T-helper 2 cell (primary cell): ENCODE data around the gene GAPVD1.
"Not testable (repeated sequence)": the region's sequence is repeated elsewhere in the genome, so short reads cannot be mapped to it uniquely, and the experiment has no call there.

Source experiments
- DNase-seq, 5 experiments: peaks; one replicate each; pipeline versions ENCODE4 v3.0.0 to v3.0.0-alpha.2; 2012 to 2022

GAPVD1 gene

GRCh38 chr9:125374443-125375309 lies 113.0 kb downstream of the GAPVD1 start:
- peak in 4 of 5 experiments; percentile 22 to 80 (median 39) for DNase-seq

- no peak for DNase-seq
Observed at GRCh38 chr9:125375820-125376219, 114.2 kb downstream of the GAPVD1 start.

DNA sequence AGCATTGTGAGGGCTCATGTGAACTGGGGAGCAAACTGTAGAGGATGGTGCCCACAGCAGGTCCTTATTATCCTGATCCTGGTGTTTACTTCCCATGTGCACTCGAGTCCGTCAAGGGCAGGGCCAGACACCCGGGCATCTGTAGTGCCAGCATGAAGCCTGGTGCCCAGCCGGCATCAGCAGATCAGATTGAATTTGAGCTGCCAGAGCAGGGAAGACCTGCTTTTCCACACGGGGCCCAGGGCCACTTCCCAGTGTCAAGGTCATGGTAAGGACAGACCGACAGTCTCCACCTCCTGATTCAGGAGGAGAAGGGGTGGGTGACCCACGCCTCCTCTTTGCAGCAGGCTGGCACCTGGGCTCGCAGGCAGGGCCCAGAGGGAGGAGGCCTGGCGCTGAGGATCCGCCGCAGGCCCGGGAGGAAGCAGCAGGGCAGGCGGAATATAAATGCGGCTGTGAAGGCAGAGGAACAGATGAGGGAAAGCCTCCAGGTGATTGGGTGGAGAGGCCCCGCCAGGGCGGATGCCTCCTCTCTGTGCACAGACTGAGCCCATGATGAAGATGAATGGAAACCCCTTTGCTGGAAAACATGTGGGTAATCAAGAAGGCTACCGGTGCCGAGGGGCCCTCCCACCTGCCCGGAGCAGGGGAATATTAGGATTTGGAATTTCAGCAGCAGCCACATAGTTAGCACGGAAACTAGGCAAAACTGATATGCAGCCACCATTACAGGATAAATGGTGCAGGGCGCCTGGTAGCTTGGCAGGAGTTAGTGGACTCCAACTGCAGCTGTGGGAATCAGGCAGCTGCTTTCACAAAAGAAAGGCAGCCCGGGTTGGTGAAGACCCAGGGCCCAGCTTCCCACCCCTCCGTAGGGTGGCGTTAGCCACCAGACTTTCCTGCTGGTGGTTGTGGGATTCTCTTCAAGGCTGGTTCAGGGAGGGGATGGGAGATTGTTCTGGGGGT lies 114.9 kb downstream of the GAPVD1 start:
- DNase-seq, result no peak

- no peak for DNase-seq
Observed at GRCh38 chr9:125377584-125378250, 116.1 kb downstream of the GAPVD1 start.

GRCh38 chr9:125378778-125379177 lies 117.2 kb downstream of the GAPVD1 start:
- no peak for DNase-seq

DNA sequence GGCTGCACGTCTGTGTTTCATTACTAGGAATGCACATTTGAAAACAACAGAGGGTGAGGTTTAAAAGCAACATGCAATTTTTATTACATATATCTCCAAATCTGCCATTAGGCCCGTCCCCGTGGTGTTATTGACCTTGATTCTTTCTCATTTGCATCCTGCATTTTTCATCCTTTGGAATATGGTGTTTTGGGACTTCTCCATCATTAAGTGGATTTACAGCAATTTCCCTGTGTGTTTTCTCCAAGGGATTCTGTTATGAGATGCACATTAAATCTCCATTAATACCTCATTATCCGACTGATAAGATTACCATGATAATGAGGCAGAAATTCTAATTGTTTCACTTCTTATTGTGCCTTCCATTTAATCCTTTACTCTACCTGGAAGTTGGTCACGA lies 117.6 kb downstream of the GAPVD1 start:
- no peak for DNase-seq

DNA sequence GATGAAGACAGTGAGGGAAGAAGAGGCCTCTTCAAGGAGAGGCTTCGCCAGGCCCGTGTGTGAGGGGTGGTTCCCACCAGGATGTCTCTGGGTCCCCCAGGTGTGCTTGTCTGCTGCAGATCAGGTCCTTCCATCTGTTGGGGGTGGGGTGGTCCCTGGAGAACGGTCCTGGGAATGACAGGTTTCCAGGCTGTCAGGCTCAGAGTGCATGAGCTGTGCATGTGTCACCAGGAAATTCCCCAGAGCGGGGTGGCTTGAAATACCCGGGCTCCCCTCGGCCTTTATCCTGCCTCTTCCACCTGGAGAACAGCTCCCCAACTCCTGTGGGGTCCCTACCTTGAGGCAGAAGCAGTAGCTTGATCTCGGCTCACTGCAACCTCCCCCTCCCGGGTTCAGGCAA lies 118.8 kb downstream of the GAPVD1 start:
- no peak for DNase-seq

GRCh38 chr9:125387861-125388524 lies 126.4 kb downstream of the GAPVD1 start:
- DNase-seq, result no peak

- no peak for DNase-seq
Observed at GRCh38 chr9:125388978-125389377, 127.4 kb downstream of the GAPVD1 start.

GRCh38 chr9:125391704-125392103 lies 130.1 kb downstream of the GAPVD1 start:
- no peak for DNase-seq

- DNase-seq, result no peak
Observed at GRCh38 chr9:125393426-125393825, 131.8 kb downstream of the GAPVD1 start.

GRCh38 chr9:125396799-125397198 lies 135.2 kb downstream of the GAPVD1 start:
- no peak for DNase-seq

- DNase-seq, result no peak
Observed at GRCh38 chr9:125397736-125398135, 136.1 kb downstream of the GAPVD1 start.

DNA sequence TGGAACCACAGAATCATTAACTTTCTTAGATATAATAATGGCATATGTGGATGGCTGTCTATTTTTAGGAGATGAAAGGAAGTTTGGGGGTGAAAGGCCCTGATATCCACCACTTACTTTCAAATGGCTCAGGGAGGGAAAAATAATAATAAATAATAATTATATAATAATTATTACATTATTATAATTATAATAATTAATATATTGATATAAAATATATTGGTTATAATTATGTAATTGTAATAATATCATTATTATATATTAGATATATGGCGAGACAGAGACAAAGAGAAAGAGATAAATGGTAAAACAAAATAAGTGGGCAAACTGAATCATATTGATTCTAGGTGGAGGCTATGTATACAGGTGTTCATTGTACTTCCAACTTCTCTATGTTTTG lies 136.6 kb downstream of the GAPVD1 start:
- DNase-seq, result no peak

DNA sequence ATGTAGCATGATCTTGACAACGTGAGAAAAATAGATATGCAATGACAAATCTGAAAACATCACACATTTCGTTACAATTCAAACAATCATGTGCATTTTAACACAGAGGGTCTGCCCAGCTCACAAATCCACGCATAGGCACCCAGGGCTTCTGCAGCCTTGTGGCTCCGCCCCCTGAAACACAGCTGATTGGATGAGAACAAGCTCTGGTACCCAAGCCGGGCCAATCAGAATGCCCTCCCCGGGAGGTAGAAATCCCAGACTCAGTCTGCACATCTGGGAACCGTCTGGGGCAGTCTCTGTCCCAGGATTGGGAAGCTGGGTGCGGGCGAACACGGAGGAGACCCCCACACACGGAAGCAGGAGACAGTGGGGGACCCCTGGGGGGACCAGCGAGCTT lies 137.5 kb downstream of the GAPVD1 start:
- no peak for DNase-seq

DNA sequence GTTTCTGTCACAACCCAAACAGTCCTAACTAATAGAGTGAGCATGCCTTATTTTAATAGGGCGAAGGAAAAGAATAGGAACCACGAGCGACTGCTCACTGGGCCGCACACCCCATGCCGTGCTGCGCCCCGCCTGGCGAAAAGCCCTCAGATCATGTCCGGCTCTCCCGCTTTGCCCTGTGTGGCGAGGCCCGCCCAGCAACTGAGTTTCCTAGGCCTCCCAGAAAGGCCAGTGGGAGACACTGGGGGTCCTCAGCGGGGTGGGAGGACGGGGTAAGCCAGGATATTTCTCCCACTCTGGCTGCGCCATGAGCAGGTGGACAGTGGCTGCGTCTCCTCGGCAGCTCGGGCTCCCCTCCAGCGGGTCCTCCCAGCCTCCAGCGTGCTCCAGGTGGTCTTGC lies 138.0 kb downstream of the GAPVD1 start:
- DNase-seq, result no peak

GRCh38 chr9:125400232-125400631 lies 138.6 kb downstream of the GAPVD1 start:
- not testable (repeated sequence) for DNase-seq

GRCh38 chr9:125400725-125401716 lies 139.4 kb downstream of the GAPVD1 start:
- DNase-seq, result no peak

- DNase-seq, result no peak
Observed at GRCh38 chr9:125404733-125405132, 143.1 kb downstream of the GAPVD1 start.

DNA sequence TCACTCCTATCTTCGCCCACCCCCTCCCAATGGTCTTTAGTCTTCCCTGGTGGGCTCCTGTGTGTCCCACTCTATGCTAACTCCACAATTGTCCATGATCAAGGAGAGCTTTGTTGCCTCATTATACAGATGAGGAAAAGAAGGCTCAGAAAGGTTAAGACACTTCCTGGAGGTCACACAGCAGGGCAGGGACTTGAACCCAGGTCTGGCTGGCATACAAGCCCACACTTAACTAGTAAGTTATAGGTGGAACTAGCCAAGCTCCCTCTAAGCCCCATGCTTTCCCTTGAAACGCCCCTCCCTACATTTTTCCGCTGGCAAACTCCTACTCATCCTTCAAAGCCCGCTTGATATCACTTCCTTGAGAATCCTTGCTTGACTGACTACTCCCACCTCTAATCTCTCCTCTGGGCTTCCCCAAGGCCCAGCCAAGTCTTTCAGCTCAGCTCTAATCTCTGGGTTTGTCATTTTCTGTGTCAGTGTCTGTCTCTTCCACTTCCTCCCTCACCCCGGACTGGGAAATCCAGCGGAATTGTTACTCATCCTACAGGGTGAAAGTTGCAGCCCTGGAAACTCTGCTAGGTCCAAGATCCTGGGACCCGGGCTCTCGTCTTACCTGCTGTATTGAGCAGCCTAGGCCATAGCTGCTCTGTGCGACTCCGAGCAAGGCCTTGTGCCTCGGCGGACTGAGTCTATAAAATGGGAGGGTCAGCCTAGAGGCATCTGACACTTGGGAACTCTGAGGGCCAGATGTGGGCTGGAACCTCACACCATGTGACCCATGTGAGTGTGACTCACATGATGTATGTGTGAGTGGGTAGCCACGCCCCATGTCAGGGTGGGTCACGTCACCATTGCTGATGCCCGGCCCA lies 144.5 kb downstream of the GAPVD1 start:
- DNase-seq, result no peak
